H9 (cell line): ENCODE measurements around the gene PCSK2. TPM values are rescaled to one million over a fixed set of nuclear protein-coding genes. Genes with fewer than 3 reads are reported as not detected.

Experiments
- DNase-seq: peaks from one replicate; pipeline ENCODE4 v3.0.0-alpha.2; 2017
- H2AFZ ChIP-seq: one replicate; pipeline ENCODE4 v1.6.1; 2013; ENCODE audit warnings: mild to moderate bottlenecking, low read length, control low read depth, moderate library complexity
- H2AK5ac ChIP-seq: 2 replicates; pipeline ENCODE4 v1.6.1; 2013; ENCODE audit warnings: low read length, control low read depth, mixed read lengths; ENCODE audit not compliant: insufficient read length
- H2BK120ac ChIP-seq: one replicate; pipeline ENCODE4 v1.6.1; 2013; ENCODE audit warnings: low read depth, mild to moderate bottlenecking, low read length, control low read depth, inconsistent platforms; ENCODE audit not compliant: poor library complexity, severe bottlenecking
- H2BK12ac ChIP-seq: 2 replicates; pipeline ENCODE4 v1.6.1; 2013; ENCODE audit warnings: low read length, control low read depth, mixed read lengths, low read depth; ENCODE audit not compliant: insufficient read length
- H2BK15ac ChIP-seq: 2 replicates; pipeline ENCODE4 v1.6.1; 2013; ENCODE audit warnings: low read depth, low read length, control low read depth
- H2BK20ac ChIP-seq: one replicate; pipeline ENCODE4 v1.6.1; 2013; ENCODE audit warnings: low read depth, mild to moderate bottlenecking, low read length, control low read depth, inconsistent platforms; ENCODE audit not compliant: poor library complexity, severe bottlenecking
- H2BK5ac ChIP-seq: 2 replicates; pipeline ENCODE4 v1.6.1; 2013; ENCODE audit warnings: low read length, control low read depth, mixed read lengths; ENCODE audit not compliant: insufficient read length
- H3K14ac ChIP-seq: 2 replicates; pipeline ENCODE4 v1.6.1; 2013; ENCODE audit warnings: low read length, control low read depth; ENCODE audit not compliant: insufficient read depth
- H3K18ac ChIP-seq: 2 replicates; pipeline ENCODE4 v1.6.1; 2013; ENCODE audit warnings: low read depth, mild to moderate bottlenecking, mixed read lengths, low read length, control low read depth; ENCODE audit not compliant: insufficient read length
- H3K23ac ChIP-seq: 2 replicates; pipeline ENCODE4 v1.6.1; 2013; ENCODE audit warnings: low read length, control low read depth, mixed read lengths, low read depth; ENCODE audit not compliant: insufficient read length
- H3K23me2 ChIP-seq: 2 replicates; pipeline ENCODE4 v1.6.1; 2013; ENCODE audit warnings: low read depth, mild to moderate bottlenecking, mixed read lengths, low read length, control low read depth; ENCODE audit not compliant: insufficient read length, poor library complexity, severe bottlenecking
- H3K27ac ChIP-seq: 2 replicates; pipeline ENCODE4 v1.5.1; 2013; ENCODE audit warnings: low read length, control low read depth, mixed read lengths, low read depth; ENCODE audit not compliant: insufficient read length
- H3K27me3 ChIP-seq: 2 replicates; pipeline ENCODE4 v1.6.1; 2013; ENCODE audit warnings: low read length, control low read depth, inconsistent platforms; ENCODE audit not compliant: insufficient read depth
- H3K4ac ChIP-seq: 2 replicates; pipeline ENCODE4 v1.6.1; 2013; ENCODE audit warnings: low read depth, mild to moderate bottlenecking, control low read depth, inconsistent platforms, low read length, moderate library complexity
- H3K4me1 ChIP-seq: 2 replicates; pipeline ENCODE4 v1.6.1; 2013; ENCODE audit warnings: low read length, control low read depth, inconsistent platforms; ENCODE audit not compliant: insufficient read depth
- H3K4me2 ChIP-seq: 2 replicates; pipeline ENCODE4 v1.6.1; 2013; ENCODE audit warnings: low read length, control low read depth, mixed read lengths; ENCODE audit not compliant: insufficient read length, insufficient read depth
- H3K56ac ChIP-seq: 2 replicates; pipeline ENCODE4 v1.6.1; 2013; ENCODE audit warnings: low read depth, mild to moderate bottlenecking, mixed read lengths, low read length, control low read depth; ENCODE audit not compliant: insufficient read length
- H3K79me1 ChIP-seq: 2 replicates; pipeline ENCODE4 v1.6.1; 2013; ENCODE audit warnings: low read depth, mild to moderate bottlenecking, moderate library complexity, low read length, control low read depth, inconsistent platforms; ENCODE audit not compliant: insufficient read depth, poor library complexity, severe bottlenecking
- H3K79me2 ChIP-seq: 2 replicates; pipeline ENCODE4 v1.6.1; 2013; ENCODE audit warnings: low read length, control low read depth, inconsistent platforms; ENCODE audit not compliant: insufficient read depth
- H3K9ac ChIP-seq: 2 replicates; pipeline ENCODE4 v1.6.1; 2013; ENCODE audit warnings: low read length, control low read depth, mixed read lengths; ENCODE audit not compliant: insufficient read length; ENCODE audit errors: extremely low read depth
- H3K9me3 ChIP-seq: one replicate; pipeline ENCODE4 v1.6.1; 2013; ENCODE audit warnings: low read depth, low read length, inconsistent platforms; ENCODE audit not compliant: control insufficient read depth
- H3T11ph ChIP-seq: one replicate; pipeline ENCODE4 v1.6.1; 2013; ENCODE audit warnings: mild to moderate bottlenecking, low read length, control low read depth, inconsistent platforms
- H4K20me1 ChIP-seq: one replicate; pipeline ENCODE4 v1.6.1; 2013; ENCODE audit not compliant: control insufficient read depth, insufficient read length, insufficient read depth
- H4K5ac ChIP-seq: 2 replicates; pipeline ENCODE4 v1.6.1; 2013; ENCODE audit warnings: low read depth, mild to moderate bottlenecking, mixed read lengths, low read length, control low read depth; ENCODE audit not compliant: insufficient read length
- H4K8ac ChIP-seq: replicated peaks from 2 replicates; pipeline ENCODE4 v1.6.1; 2013; ENCODE audit warnings: low read length, control low read depth, mixed read lengths, low read depth; ENCODE audit not compliant: insufficient read length
- H4K91ac ChIP-seq: 2 replicates; pipeline ENCODE4 v1.6.1; 2013; ENCODE audit warnings: low read depth, mild to moderate bottlenecking, moderate library complexity, mixed read lengths, low read length, control low read depth; ENCODE audit not compliant: insufficient read length
- H3K27ac Mint-ChIP-seq, 3 experiments: 2 replicates in 2 of 3; 3 replicates in 1 of 3; pipeline ENCODE4 v1.8.0; 2020 to 2021; ENCODE audit warnings: mixed read lengths in 3 of 3, mild to moderate bottlenecking in 1 of 3, moderate library complexity in 1 of 3
- H3K27me3 Mint-ChIP-seq: 2 replicates; pipeline ENCODE4 v1.8.0; 2021; ENCODE audit warnings: low read depth, mild to moderate bottlenecking, moderate library complexity, mixed read lengths
- H3K36me3 Mint-ChIP-seq, 3 experiments: 2 replicates in 2 of 3; 3 replicates in 1 of 3; pipeline ENCODE4 v1.8.0; 2020 to 2021; ENCODE audit warnings: low read depth in 3 of 3, mixed read lengths in 3 of 3; ENCODE audit not compliant: insufficient read depth in 1 of 3
- H3K4me1 Mint-ChIP-seq, 2 experiments: 2 replicates each; pipeline ENCODE4 v1.8.0; 2020; ENCODE audit warnings: mixed read lengths in 2 of 2
- H3K4me3 Mint-ChIP-seq, 2 experiments: 2 replicates in 1 of 2; 3 replicates in 1 of 2; pipeline ENCODE4 v1.8.0; 2020 to 2021; ENCODE audit warnings: mild to moderate bottlenecking in 2 of 2, mixed read lengths in 2 of 2, moderate library complexity in 1 of 2
- H3K9me3 Mint-ChIP-seq, 2 experiments: 2 replicates in 1 of 2; 3 replicates in 1 of 2; pipeline ENCODE4 v1.8.0; 2020; ENCODE audit warnings: mild to moderate bottlenecking in 2 of 2, mixed read lengths in 2 of 2, moderate library complexity in 1 of 2
- WGBS: extraction: QIAGEN DNeasy Blood & Tissue Kit; methylation state at CpG from one replicate; pipeline ENCODE4 v1.1.7; 2013; ENCODE audit warnings: missing lambda C conversion rate, low lambda C conversion rate, mixed read lengths; ENCODE audit not compliant: insufficient read length; ENCODE audit errors: extremely low coverage; 5-methylcytosine and 5-hydroxymethylcytosine counted together
- total RNA-seq: library from RNA; stranded (reverse); gene quantifications from 2 replicates; pipeline ENCODE4 v1.2.1, GENCODE V29; 2021
- TF ChIP-seq, protein P1 (sequence below): fragments of 200-600 bp; sonication (generic); conservative IDR thresholded peaks from 3 replicates; pipeline ENCODE4 v1.8.0; 2021; ENCODE audit warnings: antibody characterized with exemption, mild to moderate bottlenecking

Gene PCSK2
- total RNA-seq, 1 experiment from 2014 or later = 2.8 TPM

DNA sequence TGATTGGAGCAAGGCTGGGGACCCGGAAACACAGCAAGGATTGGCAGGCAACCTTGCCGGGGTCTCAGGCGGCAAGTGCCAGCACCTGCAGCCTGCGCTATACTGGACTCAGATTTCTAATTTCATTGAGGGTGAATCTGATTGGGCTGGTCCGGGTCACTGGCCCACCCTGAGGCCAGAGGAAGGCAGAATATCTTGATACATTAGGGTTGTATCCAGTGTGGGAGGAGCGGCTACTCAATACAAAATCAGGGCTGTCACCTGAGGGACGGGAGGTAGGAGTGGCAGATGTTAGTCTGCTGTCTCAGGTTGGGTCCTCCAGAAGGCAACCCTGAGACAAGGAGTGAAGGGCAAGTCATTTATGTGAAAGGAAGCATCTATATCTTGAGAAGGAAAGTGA is 263.7 kb downstream of the PCSK2 start:
- Mint-ChIP-seq H3K9me3 (no peaks in the 10 kb centered on the region), H3K27ac (peak overlapping the region in 1 of 3 experiments; percentile 38; a peak in 1 of 7 replicates), H3K36me3 (peaks cover 0 to 16% (median 0%) of the 10 kb centered on the region in 3 experiments; a peak in 3 of 7 replicates), H3K4me3 (no peak overlapping the region; a peak in 1 of 5 replicates), H3K4me1 (no peaks in the 10 kb centered on the region; a peak in 1 of 4 replicates), H3K27me3 (peaks cover 2% of the 10 kb centered on the region; the same call in 1 of the 2 replicates)
- no peak for DNase-seq
- no peak overlapping the region for H2BK20ac ChIP-seq
- TF ChIP-seq, protein P1, sequence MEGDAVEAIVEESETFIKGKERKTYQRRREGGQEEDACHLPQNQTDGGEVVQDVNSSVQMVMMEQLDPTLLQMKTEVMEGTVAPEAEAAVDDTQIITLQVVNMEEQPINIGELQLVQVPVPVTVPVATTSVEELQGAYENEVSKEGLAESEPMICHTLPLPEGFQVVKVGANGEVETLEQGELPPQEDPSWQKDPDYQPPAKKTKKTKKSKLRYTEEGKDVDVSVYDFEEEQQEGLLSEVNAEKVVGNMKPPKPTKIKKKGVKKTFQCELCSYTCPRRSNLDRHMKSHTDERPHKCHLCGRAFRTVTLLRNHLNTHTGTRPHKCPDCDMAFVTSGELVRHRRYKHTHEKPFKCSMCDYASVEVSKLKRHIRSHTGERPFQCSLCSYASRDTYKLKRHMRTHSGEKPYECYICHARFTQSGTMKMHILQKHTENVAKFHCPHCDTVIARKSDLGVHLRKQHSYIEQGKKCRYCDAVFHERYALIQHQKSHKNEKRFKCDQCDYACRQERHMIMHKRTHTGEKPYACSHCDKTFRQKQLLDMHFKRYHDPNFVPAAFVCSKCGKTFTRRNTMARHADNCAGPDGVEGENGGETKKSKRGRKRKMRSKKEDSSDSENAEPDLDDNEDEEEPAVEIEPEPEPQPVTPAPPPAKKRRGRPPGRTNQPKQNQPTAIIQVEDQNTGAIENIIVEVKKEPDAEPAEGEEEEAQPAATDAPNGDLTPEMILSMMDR = no peak
- H3T11ph ChIP-seq = no peak overlapping the region
- no peak overlapping the region for H3K23ac ChIP-seq
- H3K27me3 ChIP-seq = no peaks in the 10 kb centered on the region
- no peak overlapping the region for H3K18ac ChIP-seq
- no peak overlapping the region for H2BK12ac ChIP-seq
- H2AK5ac ChIP-seq = no peak overlapping the region
- no peak overlapping the region for H3K9ac ChIP-seq
- no peak overlapping the region for H2AFZ ChIP-seq
- no peaks in the 10 kb centered on the region for H3K9me3 ChIP-seq
- no peak overlapping the region for H3K27ac ChIP-seq
- no CpG with 5 or more reads among the region's 7 CpGs for WGBS
- H4K20me1 ChIP-seq = no peaks in the 10 kb centered on the region
- H3K14ac ChIP-seq = no peak overlapping the region
- no peak overlapping the region for H2BK5ac ChIP-seq
- H2BK15ac ChIP-seq = no peak overlapping the region
- no peak overlapping the region for H3K4me2 ChIP-seq
- no peak overlapping the region for H3K4ac ChIP-seq
- H4K91ac ChIP-seq = no peak overlapping the region
- H3K23me2 ChIP-seq = no peaks in the 10 kb centered on the region
- no peak overlapping the region for H4K5ac ChIP-seq
- H3K79me2 ChIP-seq = 0 out of 2 replicates have a peak, but pooled peaks cover 2% of the 10 kb centered on the region
- no peak overlapping the region for H3K56ac ChIP-seq
- H2BK120ac ChIP-seq = no peak overlapping the region
- no peaks in the 10 kb centered on the region for H3K4me1 ChIP-seq
- H4K8ac ChIP-seq = no peak overlapping the region
- H3K79me1 ChIP-seq = no peaks in the 10 kb centered on the region
